ENCODE measurements around the gene GDF7. TPM values are rescaled to one million over a fixed set of nuclear protein-coding genes. Genes with fewer than 3 reads are reported as not detected.
A peak's percentile ranks its signal among the peaks of the same experiment; 100 is the strongest.

GDF7 gene
- total and polyA plus RNA-seq, 8 donors: 0.15 to 0.42 (median 0.30) TPM

GRCh38 chr2:20728114-20728758, 61.3 kb downstream of the GDF7 start:
- Histone ChIP-seq H3K4me1 (peaks cover 4 to 12% of the 10 kb centered on the region in 2 donors), H3K9me3 (no peaks in the 10 kb centered on the region), H3K4me3 (no peak overlapping the region), H3K27me3 (no peaks in the 10 kb centered on the region), H3K36me3 (no peaks in the 10 kb centered on the region), H3K27ac (no peak overlapping the region)
- TF ChIP-seq CTCF (IDR thresholded peaks at IDR 0.05): no peak
- intact Hi-C loops (cut with DNase I): no loop called here
- DNase-seq: peak in 1 of 4 donors; percentile 2
- peak; percentile 91 for ATAC-seq

Other genes with a start within 250 kb of the GDF7 start
- gene RHOB, start 220.1 kb upstream of the GDF7 start, total RNA-seq: 100 to 1,000 TPM; 116 to 124 TPM
- 100 to 1,000 TPM in 2 of 6 donors, 10 to 100 TPM in 4; 54.0 to 172 (median 92.6) TPM for gene RHOB, start 220.1 kb upstream of the GDF7 start, polyA plus RNA-seq (ENCODE audit: insufficient read length in 6 of 6)
- 10 to 100 TPM; 36.1 to 39.7 TPM for gene HS1BP3, start 16.0 kb upstream of the GDF7 start, total RNA-seq
- 10 to 100 TPM; 12.5 to 15.0 (median 13.2) TPM for gene HS1BP3, start 16.0 kb upstream of the GDF7 start, polyA plus RNA-seq (ENCODE audit: insufficient read length in 6 of 6)
- 10 to 100 TPM; 20.2 to 21.2 TPM for gene LDAH, start 156.0 kb downstream of the GDF7 start, total RNA-seq
- 10 to 100 TPM; 21.4 to 25.7 (median 22.5) TPM for gene LDAH, start 156.0 kb downstream of the GDF7 start, polyA plus RNA-seq (ENCODE audit: insufficient read length in 6 of 6)

Measured in left lung (tissue), 10 donors.